B cell (primary cell): ENCODE data around the gene H1-8. TPM values are rescaled to one million over a fixed set of nuclear protein-coding genes. Genes with fewer than 3 reads are reported as not detected.

ENCODE experiments used
- ATAC-seq: fragments of 200-7000 bp; cut with Tn5 transposase; one replicate; pipeline ENCODE4 v1.10.0; 2021; ENCODE audit warnings: low read depth, mild to moderate bottlenecking, moderate number of reproducible peaks, moderate library complexity
- CTCF ChIA-PET: fragments of 350-600 bp; sonication (Branson Sonifier 250); formaldehyde crosslinking; loops from one replicate; lab custom pipeline; 2021; ENCODE audit warnings: antibody characterized with exemption, inconsistent platforms; lab: Charles Lee
- POLR2A ChIA-PET: fragments of 350-600 bp; sonication (Branson Sonifier 250); formaldehyde crosslinking; loops from one replicate; lab custom pipeline; 2021; ENCODE audit warnings: antibody characterized with exemption; lab: Charles Lee
- DNase-seq: peaks from one replicate; pipeline ENCODE4 v3.0.0; 2013
- H2AFZ ChIP-seq: 2 replicates; pipeline ENCODE4 v1.6.1; 2012; ENCODE audit warnings: mild to moderate bottlenecking, low read depth, low read length; ENCODE audit not compliant: insufficient read depth, poor library complexity, severe bottlenecking
- H3K27ac ChIP-seq, 2 donors: 1 replicate in 1 of 2; 2 replicates in 1 of 2; pipeline ENCODE4 v1.5.1; 2012 to 2013; ENCODE audit warnings: low read length in 2 of 2, mild to moderate bottlenecking in 2 of 2, moderate library complexity in 1 of 2
- H3K27me3 ChIP-seq, 4 experiments: fragments of 200-600 bp in 1 of 4; sonication (generic) in 1 of 4; replicated peaks in 1 of 4; 1 replicate in 2 of 4; 2 replicates in 2 of 4; pipeline versions ENCODE4 v1.6.1 to v1.7.0; 2013 to 2016; ENCODE audit warnings: low read length in 3 of 4, mild to moderate bottlenecking in 2 of 4, mixed read lengths in 1 of 4, moderate library complexity in 1 of 4; ENCODE audit not compliant: insufficient read depth in 4 of 4, control insufficient read depth in 3 of 4; ENCODE audit errors: control extremely low read depth in 1 of 4
- H3K36me3 ChIP-seq, 2 experiments: replicated peaks in 1 of 2; 1 replicate in 1 of 2; 2 replicates in 1 of 2; pipeline versions ENCODE4 v1.6.1 to v1.7.1; 2013; ENCODE audit warnings: low read length in 1 of 2; ENCODE audit not compliant: insufficient read depth in 2 of 2, control insufficient read depth in 1 of 2; ENCODE audit errors: control extremely low read depth in 1 of 2, extremely low read depth in 1 of 2
- H3K4me1 ChIP-seq, 2 donors: fragments of 200-600 bp in 1 of 2; sonication (generic) in 1 of 2; 1 replicate in 1 of 2; 2 replicates in 1 of 2; pipeline versions ENCODE4 v1.5.1 to v1.6.1; 2013 to 2017; ENCODE audit warnings: low read length in 2 of 2; ENCODE audit not compliant: control insufficient read depth in 2 of 2, insufficient read depth in 2 of 2
- H3K4me2 ChIP-seq: replicated peaks from 2 replicates; pipeline ENCODE3; 2012; ENCODE audit warnings: mild to moderate bottlenecking, low read depth, low read length; ENCODE audit not compliant: poor library complexity, severe bottlenecking
- H3K4me3 ChIP-seq, 5 experiments: fragments of 200-600 bp in 1 of 5; sonication (generic) in 1 of 5; 1 replicate in 3 of 5; 2 replicates in 2 of 5; pipeline versions ENCODE4 v1.5.1 to v1.7.0; 2011 to 2016; ENCODE audit warnings: low read length in 4 of 5, mild to moderate bottlenecking in 4 of 5, low read depth in 2 of 5, control low read depth in 1 of 5, moderate library complexity in 1 of 5; ENCODE audit not compliant: insufficient read depth in 1 of 5; ENCODE audit errors: control extremely low read depth in 1 of 5, extremely low read depth in 1 of 5
- H3K79me2 ChIP-seq: fragments of 200-600 bp; sonication (generic); one replicate; pipeline ENCODE4 v1.6.0; 2016; ENCODE audit warnings: low read length; ENCODE audit not compliant: control insufficient read depth, insufficient read depth
- H3K9ac ChIP-seq: fragments of 200-600 bp; sonication (generic); 2 replicates; pipeline ENCODE4 v1.6.1; 2017; ENCODE audit warnings: mild to moderate bottlenecking, low read length, moderate library complexity
- H3K9me3 ChIP-seq, 3 donors: one replicate each; pipeline versions ENCODE4 v1.6.1 to v1.7.1; 2013; ENCODE audit warnings: low read length in 2 of 3; ENCODE audit not compliant: control insufficient read depth in 2 of 3, insufficient read depth in 1 of 3; ENCODE audit errors: control extremely low read depth in 1 of 3
- H4K20me1 ChIP-seq: 2 replicates; pipeline ENCODE4 v1.6.0; 2012; ENCODE audit warnings: mild to moderate bottlenecking, low read length; ENCODE audit not compliant: insufficient read depth, control insufficient read depth, poor library complexity, severe bottlenecking
- H3K27ac Mint-ChIP-seq: one replicate; pipeline ENCODE4 v1.8.0; 2021; ENCODE audit warnings: mixed read lengths
- H3K27me3 Mint-ChIP-seq: one replicate; pipeline ENCODE4 v1.8.0; 2021; ENCODE audit warnings: mixed read lengths
- H3K4me1 Mint-ChIP-seq: one replicate; pipeline ENCODE4 v1.8.0; 2021; ENCODE audit warnings: mixed read lengths
- H3K4me3 Mint-ChIP-seq: one replicate; pipeline ENCODE4 v1.8.0; 2021; ENCODE audit warnings: mixed read lengths
- H3K9me3 Mint-ChIP-seq: one replicate; pipeline ENCODE4 v1.8.0; 2022; ENCODE audit warnings: mixed read lengths; ENCODE audit not compliant: insufficient read depth
- CTCF ChIP-seq: fragments of 200-600 bp; IDR thresholded peaks from one replicate; pipeline ENCODE4 v1.8.0; 2022; ENCODE audit warnings: antibody characterized with exemption, mild to moderate bottlenecking
- EZH2 ChIP-seq: IDR thresholded peaks from 2 replicates; pipeline ENCODE4 v1.6.1; 2012; ENCODE audit warnings: borderline replicate concordance, low read depth, mild to moderate bottlenecking, moderate library complexity, low read length; ENCODE audit not compliant: insufficient read depth, poor library complexity, severe bottlenecking
- WGBS: methylation state at CpG from one replicate; pipeline ENCODE4 v1.1.5; 2013; ENCODE audit warnings: missing lambda C conversion rate; ENCODE audit not compliant: insufficient coverage; 5-methylcytosine and 5-hydroxymethylcytosine counted together
- intact Hi-C: fragments of 100-400 bp; cut with micrococcal nuclease; formaldehyde crosslinking; loops from one replicate; pipeline ENCODE4 v1.10.0; 2022
- polyA plus RNA-seq: library from polyadenylated mRNA; depleted of rRNA; stranded (reverse); fragments of >200 nt; gene quantifications from 2 replicates; pipeline ENCODE4 v1.2.3, GENCODE V29; 2012
- total RNA-seq, 2 donors: library from RNA; stranded (reverse); fragments of 120-200 nt in 1 of 2; gene quantifications; 1 replicate in 1 of 2; 2 replicates in 1 of 2; pipeline versions ENCODE4 v1.2.3 to v1.2.4, GENCODE V29; 2013 to 2022

The H1-8 gene
- total and polyA plus RNA-seq, 2 donors (not counting 1 experiment from before 2014, with no cell fraction given), result not detected

- ChIA-PET POLR2A (interaction anchor here (1.7 kb wide), 1 partner anchor 10 kb away, joined by 7 read pairs; no protein-coding TSS in a partner anchor), CTCF (no interaction called here)
- no peak for ATAC-seq
- Histone ChIP-seq H2AFZ (no peak overlapping the region), H3K27ac (no peak overlapping the region), H4K20me1 (no peaks in the 10 kb centered on the region), H3K9ac (no peak overlapping the region), H3K79me2 (no peaks in the 10 kb centered on the region), H3K27me3 (no peaks in the 10 kb centered on the region), H3K4me1 (no peaks in the 10 kb centered on the region), H3K4me2 (no peak overlapping the region), H3K9me3 (no peaks in the 10 kb centered on the region), H3K4me3 (no peak overlapping the region), H3K36me3 (no peaks in the 10 kb centered on the region)
- no peaks in the 10 kb centered on the region for H3K9me3 Mint-ChIP-seq
- no peak for DNase-seq
- H3K27ac Mint-ChIP-seq, result no peak overlapping the region
- H3K4me1 Mint-ChIP-seq, result no peaks in the 10 kb centered on the region
- H3K4me3 Mint-ChIP-seq, result no peak overlapping the region
- intact Hi-C loops, result no loop called here
- H3K27me3 Mint-ChIP-seq, result peaks cover 3% of the 10 kb centered on the region
- WGBS, result 68% methylated on average over 3 of the region's 3 CpGs
- TF ChIP-seq CTCF (no peak), EZH2 (no peak)
These were observed 6.2 kb upstream of the H1-8 start for GRCh38 chr3:129536804-129537203.

GRCh38 chr3:129539206-129539605 is 3.8 kb upstream of the H1-8 start:
- no peak overlapping the region for H3K27ac ChIP-seq
- intact Hi-C loops, result no loop called here
- no peak overlapping the region for H3K4me2 ChIP-seq
- no peak overlapping the region for H3K4me3 Mint-ChIP-seq
- no peak overlapping the region for H3K9ac ChIP-seq
- no peaks in the 10 kb centered on the region for H3K27me3 Mint-ChIP-seq
- ChIA-PET CTCF (interaction anchor here (1.5 to 2.7 kb wide), 2 partner anchors 13 to 49 kb away, joined by 4 to 7 read pairs; no protein-coding TSS in a partner anchor), POLR2A (no interaction called here)
- ATAC-seq, result no peak
- no peaks in the 10 kb centered on the region for H3K36me3 ChIP-seq
- H3K9me3 ChIP-seq, result no peaks in the 10 kb centered on the region
- no peaks in the 10 kb centered on the region for H3K9me3 Mint-ChIP-seq
- no peak overlapping the region for H3K4me3 ChIP-seq
- H3K27ac Mint-ChIP-seq, result no peak overlapping the region
- no peaks in the 10 kb centered on the region for H3K27me3 ChIP-seq
- TF ChIP-seq CTCF (no peak), EZH2 (no peak)
- no peaks in the 10 kb centered on the region for H3K4me1 ChIP-seq
- H2AFZ ChIP-seq, result no peak overlapping the region
- H3K4me1 Mint-ChIP-seq, result no peaks in the 10 kb centered on the region
- H3K79me2 ChIP-seq, result no peaks in the 10 kb centered on the region
- no peak for DNase-seq
- WGBS, result 96% methylated on average over 8 of the region's 8 CpGs
- H4K20me1 ChIP-seq, result no peaks in the 10 kb centered on the region
